Activated T-helper 1 cell treated with anti-CD3 and anti-CD28 coated beads, Interleukin-2, amount 50 U/mL, for 16 hours (primary cell): ENCODE measurements around the gene MAML3.

Experiments used
- DNase-seq, 2 donors: peaks; one replicate each; pipeline ENCODE4 v3.0.0-alpha.2; 2020; ENCODE audit warnings: low read depth in 1 of 2, low spot score in 1 of 2

Gene MAML3

GRCh38 chr4:140048419-140048995, 105.5 kb downstream of the MAML3 start:
- DNase-seq, result no peak

GRCh38 chr4:140047786-140048185, 106.2 kb downstream of the MAML3 start:
- no peak for DNase-seq

GRCh38 chr4:140047017-140047640, 106.9 kb downstream of the MAML3 start:
- no peak for DNase-seq

- DNase-seq, result no peak
These were observed 107.4 kb downstream of the MAML3 start for GRCh38 chr4:140046543-140046942.

DNA sequence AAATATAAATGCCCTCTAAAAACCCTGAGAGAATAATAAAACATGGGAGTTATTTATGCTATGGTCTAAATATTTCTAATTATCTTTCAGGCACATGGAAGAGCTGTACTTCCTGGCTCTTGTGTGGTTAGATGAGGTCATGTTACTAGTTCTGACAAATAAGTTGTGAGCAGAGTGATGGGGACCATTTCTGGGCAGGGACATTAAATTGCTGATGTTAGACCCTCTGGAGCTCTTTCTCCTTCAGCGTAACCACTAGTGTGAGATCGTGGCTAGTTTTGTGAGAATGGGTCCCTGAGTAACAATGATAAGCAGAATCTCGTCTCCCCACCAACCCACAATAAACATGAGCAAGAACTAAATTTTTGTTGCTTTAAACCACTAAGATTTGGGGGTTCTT, 108.0 kb downstream of the MAML3 start:
- no peak for DNase-seq

DNA sequence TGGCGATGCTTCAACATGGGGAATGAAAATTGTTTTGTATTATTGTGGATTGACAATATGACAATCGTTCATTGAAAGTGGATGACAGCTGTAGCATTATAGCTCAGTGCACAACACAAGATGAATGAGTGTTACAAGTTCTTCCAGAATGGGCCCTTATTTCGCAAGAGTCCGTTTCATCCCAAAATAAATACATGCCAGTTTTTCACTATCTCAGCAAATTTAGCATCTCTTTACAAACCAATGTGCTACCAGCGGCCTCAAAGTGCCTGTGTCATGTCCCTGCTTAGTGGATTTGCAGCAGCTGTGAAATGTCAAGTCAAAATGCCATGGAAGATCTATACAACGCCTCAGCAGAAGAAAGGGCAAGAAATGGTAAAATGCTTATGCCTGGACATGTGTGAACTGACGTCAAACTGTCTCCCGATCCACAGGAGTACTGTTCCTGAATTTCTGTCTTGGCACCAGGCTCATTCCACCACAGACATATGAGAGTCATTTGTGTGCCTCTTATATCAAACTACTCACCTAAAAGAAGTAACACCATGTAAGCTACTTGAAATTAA, 109.6 kb downstream of the MAML3 start:
- DNase-seq, result no peak

- no peak for DNase-seq
These were observed 111.3 kb downstream of the MAML3 start for GRCh38 chr4:140042634-140043033.

- DNase-seq, result no peak
These were observed 115.9 kb downstream of the MAML3 start for GRCh38 chr4:140038031-140038533.

GRCh38 chr4:140037353-140038030, 116.5 kb downstream of the MAML3 start:
- no peak for DNase-seq

DNA sequence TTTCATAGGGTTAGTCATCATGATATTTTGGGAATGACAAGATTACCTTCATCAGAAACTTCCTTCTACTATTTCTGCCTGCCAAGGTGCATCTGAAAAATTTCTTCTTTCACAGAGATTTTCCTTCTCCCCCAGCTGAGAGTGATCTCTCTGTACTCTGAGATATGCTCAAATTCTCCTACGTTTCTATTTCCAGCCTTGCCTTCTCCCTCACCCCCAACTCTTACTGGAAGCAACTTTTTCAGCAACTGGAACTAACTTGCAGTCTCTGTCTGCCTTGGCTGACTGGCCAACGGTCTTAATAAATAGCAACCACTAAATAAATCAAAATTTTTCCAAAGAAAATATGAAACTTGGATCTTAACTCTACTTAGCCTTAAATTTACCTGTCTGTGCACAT, 122.3 kb downstream of the MAML3 start:
- no peak for DNase-seq

GRCh38 chr4:140031061-140031460, 122.9 kb downstream of the MAML3 start:
- no peak for DNase-seq

DNA sequence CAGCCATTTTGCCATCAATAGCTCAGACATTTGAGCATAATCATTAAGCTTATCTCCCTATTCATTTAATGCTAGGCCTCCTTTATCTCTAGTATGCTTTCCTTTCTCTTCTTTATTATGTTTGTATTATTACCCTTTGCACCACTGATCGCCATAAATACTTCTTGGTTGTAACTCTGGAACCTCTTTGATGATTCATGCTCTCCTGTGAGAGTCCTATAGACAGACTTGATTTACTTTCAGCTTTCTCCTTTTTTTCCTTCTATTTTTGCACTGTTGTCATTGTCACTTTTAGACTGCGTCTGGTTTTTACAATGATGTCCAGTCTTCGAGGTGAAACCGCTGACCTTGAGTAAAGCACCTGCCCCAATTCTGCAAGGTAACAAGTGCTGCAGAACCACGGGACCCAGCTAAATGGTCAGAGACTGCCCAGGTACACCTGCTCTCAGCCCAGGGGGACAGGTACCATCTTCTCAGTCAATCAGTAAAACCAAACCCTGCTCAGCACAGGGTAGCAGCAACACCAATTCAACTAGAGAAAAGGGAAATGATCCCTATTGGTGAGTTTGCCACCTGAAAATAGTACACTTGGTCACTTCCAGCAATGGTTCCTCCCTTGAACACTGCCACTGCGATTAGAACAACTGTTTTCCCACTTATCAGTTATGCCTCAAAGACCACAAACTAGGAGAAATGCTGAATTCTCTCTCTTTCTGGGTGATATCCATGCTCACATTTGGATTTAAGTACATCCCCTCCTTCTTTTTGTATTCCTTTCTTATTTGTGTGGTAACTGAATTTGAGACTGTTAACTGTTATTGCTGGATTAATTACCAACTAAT, 125.1 kb downstream of the MAML3 start:
- no peak for DNase-seq

GRCh38 chr4:140028101-140028500, 125.9 kb downstream of the MAML3 start:
- no peak for DNase-seq

DNA sequence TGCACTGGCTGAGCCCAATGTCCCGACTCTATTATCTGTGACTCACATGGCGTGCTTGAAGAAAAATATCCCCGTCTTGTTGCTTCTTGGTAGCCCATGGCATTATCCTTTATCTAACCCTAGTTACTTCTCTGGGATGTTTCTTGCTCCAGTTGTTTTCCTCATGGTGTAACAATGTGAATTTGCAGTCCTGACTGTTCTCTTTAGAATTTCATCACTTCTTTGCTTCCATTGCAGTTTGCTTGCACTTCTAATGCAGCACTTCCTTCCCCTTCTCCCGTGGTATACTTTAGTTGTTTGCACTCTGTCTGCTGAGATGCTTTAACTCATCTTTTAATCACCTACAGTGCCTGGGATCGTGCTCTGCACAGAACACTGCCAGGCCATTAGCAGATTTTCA, 126.9 kb downstream of the MAML3 start:
- DNase-seq, result no peak

DNA sequence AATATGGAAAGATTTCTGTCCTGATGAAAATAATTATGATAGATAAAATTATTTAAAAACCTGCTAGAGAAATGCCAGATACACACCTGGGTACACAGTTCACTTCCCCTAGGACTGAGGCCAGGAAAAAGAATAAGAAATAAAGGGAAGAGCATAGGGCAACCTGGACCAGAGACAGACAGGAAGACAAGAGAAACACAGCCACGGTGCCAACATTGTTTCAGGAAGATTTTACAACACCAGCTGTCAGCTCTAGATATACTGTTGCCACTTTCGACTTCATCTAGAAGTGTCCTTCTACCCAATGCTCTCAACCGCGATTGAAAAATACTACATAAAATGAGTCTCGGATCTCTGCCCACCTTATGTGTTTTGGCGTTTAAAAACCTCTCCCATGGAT, 128.5 kb downstream of the MAML3 start:
- no peak for DNase-seq

GRCh38 chr4:140020457-140021361, 133.3 kb downstream of the MAML3 start:
- DNase-seq, result no peak

GRCh38 chr4:140019619-140020347, 134.2 kb downstream of the MAML3 start:
- DNase-seq, result no peak

DNA sequence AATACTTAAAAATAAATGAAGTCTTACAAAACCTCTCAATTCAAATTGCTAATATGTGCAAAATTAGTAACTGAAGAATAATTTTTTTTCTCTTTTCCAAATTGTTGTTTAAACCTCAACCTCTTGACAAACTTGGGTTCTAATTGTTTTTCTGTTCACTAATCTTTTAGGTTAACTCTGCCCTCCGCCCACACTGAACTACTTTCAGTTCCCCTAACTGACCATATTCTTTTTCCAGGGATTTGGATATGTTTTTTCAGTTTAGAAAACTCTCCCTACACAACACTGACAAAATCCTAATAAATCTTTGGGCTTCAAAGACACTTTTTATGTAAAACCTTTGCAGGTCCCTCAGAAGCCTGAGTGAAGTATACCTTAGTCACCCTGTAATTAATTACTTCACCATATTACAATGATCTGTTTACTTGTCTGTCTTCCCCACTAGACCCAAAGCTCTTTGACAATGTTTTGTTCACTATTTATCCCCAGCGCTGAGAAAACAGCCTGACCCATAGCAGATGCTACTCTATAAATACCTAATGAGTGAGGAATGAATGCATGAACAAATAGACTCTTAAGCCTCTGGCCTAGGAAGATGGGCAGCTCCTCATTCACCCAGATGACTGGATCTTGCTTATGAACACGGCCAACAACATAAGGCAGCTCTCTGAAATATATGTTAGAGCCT, 134.9 kb downstream of the MAML3 start:
- DNase-seq, result no peak

DNA sequence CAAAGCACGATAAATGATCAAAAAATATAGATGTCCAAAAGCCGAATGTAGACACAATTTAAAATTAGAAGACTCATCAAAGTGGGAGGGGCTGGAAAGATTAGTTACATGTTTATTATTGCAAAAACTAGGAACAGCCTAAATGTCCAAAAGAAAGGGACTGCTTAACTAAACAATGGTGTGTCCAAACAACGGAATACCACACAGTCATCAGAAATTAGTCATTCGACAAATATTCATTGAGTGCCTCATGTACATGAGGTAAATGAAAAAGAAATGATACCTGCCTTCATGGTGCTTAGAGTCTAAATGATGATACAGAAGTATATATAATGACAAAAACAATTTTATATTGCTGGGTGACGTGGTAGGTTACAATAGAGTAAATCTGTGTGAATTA, 139.7 kb downstream of the MAML3 start:
- no peak for DNase-seq
